HG03280 (cell line): ENCODE measurements around the gene NUBP1.
A peak's percentile ranks its signal among the peaks of the same experiment; 100 is the strongest.

Experiments
- ATAC-seq: cut with Tn5 transposase; IDR thresholded peaks from one replicate; pipeline ENCODE4 v1.9.1; 2021; ENCODE audit warnings: mild to moderate bottlenecking, moderate library complexity; ENCODE audit not compliant: unreplicated experiment

Gene NUBP1

DNA sequence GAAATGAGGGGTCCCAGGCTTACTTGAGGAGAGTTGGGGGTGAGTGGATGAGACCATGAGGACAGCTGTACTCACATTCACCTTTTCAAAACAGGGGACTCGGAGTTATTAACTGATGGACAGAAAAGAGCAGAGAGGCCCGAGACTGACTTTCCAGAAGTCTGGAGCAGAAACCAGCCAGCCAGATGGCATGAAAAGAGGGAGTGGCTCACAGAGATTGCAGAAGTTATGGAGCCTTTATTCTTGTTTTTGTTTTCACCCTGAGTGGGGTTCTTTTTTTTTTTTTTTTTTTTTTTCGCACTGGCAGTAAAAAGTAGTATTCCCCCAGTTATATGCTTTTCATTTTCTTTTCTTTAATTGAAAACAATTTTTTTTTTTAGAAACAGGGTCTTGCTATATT lies 56.1 kb downstream of the NUBP1 start:
- no peak for ATAC-seq

GRCh38 chr16:10805334-10805733 lies 61.7 kb downstream of the NUBP1 start:
- ATAC-seq, result no peak

DNA sequence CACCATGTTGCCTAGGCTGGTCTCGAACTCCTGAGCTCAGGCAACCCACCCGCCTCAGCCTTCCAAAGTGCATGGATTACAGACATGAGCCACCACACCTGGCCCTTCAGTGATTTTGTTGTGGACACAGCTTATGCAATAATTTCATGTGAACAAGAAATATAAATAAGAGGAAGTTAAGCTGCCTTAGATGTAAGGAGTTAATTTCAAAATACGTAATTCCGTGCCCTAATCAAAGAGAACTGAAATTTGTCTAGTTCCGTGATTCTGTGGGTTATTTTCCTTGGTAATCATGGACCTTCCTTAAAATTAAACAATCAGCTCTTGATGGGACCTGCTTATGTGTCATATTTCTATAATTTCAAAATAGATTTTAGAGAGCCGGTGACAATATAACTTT lies 63.1 kb downstream of the NUBP1 start:
- ATAC-seq, result no peak

- ATAC-seq, result no peak
Observed at GRCh38 chr16:10808218-10808617, 64.6 kb downstream of the NUBP1 start.

- no peak for ATAC-seq
Observed at GRCh38 chr16:10808850-10809249, 65.2 kb downstream of the NUBP1 start.

- ATAC-seq, result no peak
Observed at GRCh38 chr16:10809706-10810105, 66.1 kb downstream of the NUBP1 start.

GRCh38 chr16:10812312-10813098 lies 68.9 kb downstream of the NUBP1 start:
- ATAC-seq, result peak; percentile 71

DNA sequence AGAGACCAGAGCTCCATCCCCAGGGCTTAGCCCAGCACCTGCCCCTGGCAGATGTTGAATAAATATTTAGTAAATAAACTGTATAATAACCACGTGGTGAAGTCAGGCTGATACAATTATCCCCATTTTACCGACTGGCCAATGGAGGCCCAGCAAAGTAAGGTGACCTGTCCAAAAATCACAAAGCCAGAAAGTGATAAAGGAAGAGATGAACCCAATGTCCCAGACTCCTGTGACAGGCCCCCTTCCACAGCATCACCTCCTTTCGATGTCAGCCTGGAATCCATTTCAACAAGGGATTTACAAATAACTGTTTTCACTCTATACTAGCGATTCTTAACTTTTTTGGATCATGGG lies 69.4 kb downstream of the NUBP1 start:
- no peak for ATAC-seq

- no peak for ATAC-seq
Observed at GRCh38 chr16:10817514-10817913, 73.9 kb downstream of the NUBP1 start.

- ATAC-seq, result no peak
Observed at GRCh38 chr16:10817963-10818941, 74.6 kb downstream of the NUBP1 start, which contains the start of gene TVP23A. Gene TVP23A, minus strand, starts transcription at chr16:10818794. Its CDS starts 301 bp downstream, at chr16:10818493.
